ENCODE results near the gene SLC49A4.

GRCh38 chr3:122912772-122913538 is 118.1 kb downstream of the SLC49A4 start:
- TF ChIP-seq, protein P1, sequence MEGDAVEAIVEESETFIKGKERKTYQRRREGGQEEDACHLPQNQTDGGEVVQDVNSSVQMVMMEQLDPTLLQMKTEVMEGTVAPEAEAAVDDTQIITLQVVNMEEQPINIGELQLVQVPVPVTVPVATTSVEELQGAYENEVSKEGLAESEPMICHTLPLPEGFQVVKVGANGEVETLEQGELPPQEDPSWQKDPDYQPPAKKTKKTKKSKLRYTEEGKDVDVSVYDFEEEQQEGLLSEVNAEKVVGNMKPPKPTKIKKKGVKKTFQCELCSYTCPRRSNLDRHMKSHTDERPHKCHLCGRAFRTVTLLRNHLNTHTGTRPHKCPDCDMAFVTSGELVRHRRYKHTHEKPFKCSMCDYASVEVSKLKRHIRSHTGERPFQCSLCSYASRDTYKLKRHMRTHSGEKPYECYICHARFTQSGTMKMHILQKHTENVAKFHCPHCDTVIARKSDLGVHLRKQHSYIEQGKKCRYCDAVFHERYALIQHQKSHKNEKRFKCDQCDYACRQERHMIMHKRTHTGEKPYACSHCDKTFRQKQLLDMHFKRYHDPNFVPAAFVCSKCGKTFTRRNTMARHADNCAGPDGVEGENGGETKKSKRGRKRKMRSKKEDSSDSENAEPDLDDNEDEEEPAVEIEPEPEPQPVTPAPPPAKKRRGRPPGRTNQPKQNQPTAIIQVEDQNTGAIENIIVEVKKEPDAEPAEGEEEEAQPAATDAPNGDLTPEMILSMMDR (IDR thresholded peaks at IDR 0.05): no peak
- no peak for TF ChIP-seq POLR2A (IDR thresholded peaks at IDR 0.05)

Measured in esophagus squamous epithelium (tissue), 4 donors.